BJ (cell line): Measurements from ENCODE around the gene SPON1. TPM values are rescaled to one million over a fixed set of nuclear protein-coding genes. Genes with fewer than 3 reads are reported as not detected.

Experiments
- CTCF ChIA-PET: fragments of 350-600 bp; formaldehyde crosslinking; extraction: SDS; loops from one replicate; lab custom pipeline; 2021; ENCODE audit warnings: antibody characterized with exemption, inconsistent platforms; lab: Yijun Ruan, JAX
- POLR2A ChIA-PET: fragments of 300-600 bp; sonication (Branson Sonifier 250); formaldehyde crosslinking; extraction: SDS; loops from one replicate; lab custom pipeline; 2021; ENCODE audit warnings: antibody characterized with exemption; lab: Charles Lee
- DNase-seq: peaks from one replicate; pipeline ENCODE4 v3.0.0-alpha.2; 2011; ENCODE audit warnings: low read depth
- H3K27me3 ChIP-seq: 2 replicates; pipeline ENCODE4 v1.6.0; 2011; ENCODE audit warnings: low read length; ENCODE audit not compliant: control insufficient read depth, insufficient read depth
- H3K36me3 ChIP-seq: 2 replicates; pipeline ENCODE4 v1.5.1; 2011; ENCODE audit warnings: low read length; ENCODE audit not compliant: control insufficient read depth, insufficient read depth
- H3K4me3 ChIP-seq: 2 replicates; pipeline ENCODE4 v1.5.1; 2011; ENCODE audit warnings: low read depth, mild to moderate bottlenecking, control low read depth, low read length
- polyA plus RNA-seq: library from polyadenylated mRNA; depleted of rRNA; stranded (reverse); fragments of >200 nt; gene quantifications from 2 replicates; pipeline ENCODE4 v1.2.3, GENCODE V29; 2011
- TF ChIP-seq, protein P1 (sequence below): IDR thresholded peaks from 2 replicates; pipeline ENCODE4 v1.5.1; 2011; ENCODE audit warnings: low read depth, mild to moderate bottlenecking, control low read depth, inconsistent platforms, low read length, moderate library complexity; ENCODE audit not compliant: insufficient read depth

SPON1 gene
- polyA plus RNA-seq, 1 experiment: not detected

DNA sequence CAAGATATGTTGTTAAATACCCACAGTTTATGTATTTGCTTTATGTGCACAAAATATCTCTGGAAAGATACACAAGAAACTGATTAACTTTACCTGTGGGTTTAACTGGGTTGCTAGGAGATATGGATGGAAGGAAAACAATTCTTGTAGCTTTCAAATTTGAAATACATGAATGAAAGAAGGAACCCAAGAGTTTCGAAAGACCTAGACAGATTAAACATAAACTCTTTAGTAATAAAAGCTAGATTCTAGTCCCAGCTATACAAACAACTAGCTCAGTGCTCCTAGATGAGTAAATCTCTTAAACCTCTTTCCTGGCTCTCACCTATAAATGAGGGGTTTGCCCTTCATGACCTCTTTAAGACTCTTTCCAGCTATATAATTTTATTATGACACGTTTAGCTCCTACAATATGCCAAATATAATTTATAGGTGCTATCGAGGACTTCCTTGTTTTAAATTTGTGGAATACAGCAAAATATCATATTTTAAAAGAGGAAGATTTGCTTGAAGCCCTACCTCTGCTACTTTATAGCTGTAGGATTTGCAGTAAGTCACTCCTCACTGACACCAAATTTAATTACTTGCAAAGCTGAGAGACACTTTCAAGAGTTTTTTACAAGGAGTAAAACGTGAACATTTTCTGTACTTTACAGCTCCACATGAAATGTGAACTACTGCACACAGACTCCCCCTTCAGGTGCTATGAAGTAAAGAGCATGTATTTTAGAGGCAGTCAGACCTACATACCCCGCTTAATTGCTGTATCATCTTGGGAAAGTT is 345.8 kb downstream of the SPON1 start:
- TF ChIP-seq, protein P1, sequence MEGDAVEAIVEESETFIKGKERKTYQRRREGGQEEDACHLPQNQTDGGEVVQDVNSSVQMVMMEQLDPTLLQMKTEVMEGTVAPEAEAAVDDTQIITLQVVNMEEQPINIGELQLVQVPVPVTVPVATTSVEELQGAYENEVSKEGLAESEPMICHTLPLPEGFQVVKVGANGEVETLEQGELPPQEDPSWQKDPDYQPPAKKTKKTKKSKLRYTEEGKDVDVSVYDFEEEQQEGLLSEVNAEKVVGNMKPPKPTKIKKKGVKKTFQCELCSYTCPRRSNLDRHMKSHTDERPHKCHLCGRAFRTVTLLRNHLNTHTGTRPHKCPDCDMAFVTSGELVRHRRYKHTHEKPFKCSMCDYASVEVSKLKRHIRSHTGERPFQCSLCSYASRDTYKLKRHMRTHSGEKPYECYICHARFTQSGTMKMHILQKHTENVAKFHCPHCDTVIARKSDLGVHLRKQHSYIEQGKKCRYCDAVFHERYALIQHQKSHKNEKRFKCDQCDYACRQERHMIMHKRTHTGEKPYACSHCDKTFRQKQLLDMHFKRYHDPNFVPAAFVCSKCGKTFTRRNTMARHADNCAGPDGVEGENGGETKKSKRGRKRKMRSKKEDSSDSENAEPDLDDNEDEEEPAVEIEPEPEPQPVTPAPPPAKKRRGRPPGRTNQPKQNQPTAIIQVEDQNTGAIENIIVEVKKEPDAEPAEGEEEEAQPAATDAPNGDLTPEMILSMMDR: peak; percentile 69
- H3K36me3 ChIP-seq: no peaks in the 10 kb centered on the region
- ChIA-PET CTCF (interaction anchor here (0.6 to 3.6 kb wide), 15 partner anchors 10 to 147 kb away, joined by 3 to 20 read pairs (median 3); no protein-coding TSS in a partner anchor), POLR2A (interaction anchor here (0.5 kb wide), 1 partner anchor 379 kb away, joined by 5 read pairs; no protein-coding TSS in a partner anchor)
- DNase-seq: no peak
- H3K4me3 ChIP-seq: no peak overlapping the region
- no peaks in the 10 kb centered on the region for H3K27me3 ChIP-seq

DNA sequence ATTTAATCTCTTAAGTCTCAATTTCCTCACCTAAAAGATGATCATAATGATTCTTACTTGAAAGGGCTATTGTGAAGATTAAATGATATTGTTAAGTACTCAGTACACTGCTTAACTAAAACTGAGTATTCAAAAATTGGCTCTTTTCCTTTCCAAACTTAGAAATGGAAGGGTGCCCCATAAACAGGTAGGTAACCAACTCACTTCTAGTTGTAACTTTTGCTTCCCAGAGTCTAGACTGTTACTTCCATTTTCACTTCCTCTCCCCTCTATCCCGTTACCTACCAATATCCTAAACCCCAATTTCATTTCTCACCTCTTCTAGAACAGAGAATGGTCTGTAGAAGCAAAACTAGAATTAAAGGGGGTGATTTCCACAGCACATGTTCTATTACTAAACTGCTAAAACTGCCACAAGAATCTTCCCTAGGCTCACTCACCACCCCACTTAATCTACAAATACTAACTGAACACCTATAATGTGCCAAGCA is 346.4 kb downstream of the SPON1 start:
- CTCF ChIA-PET: interaction anchor here (0.7 to 3.6 kb wide), 11 partner anchors 8 to 146 kb away, joined by 3 to 20 read pairs (median 3); no protein-coding TSS in a partner anchor
- POLR2A ChIA-PET: no interaction called here
- no peak for DNase-seq
- H3K4me3 ChIP-seq: no peak overlapping the region
- no peaks in the 10 kb centered on the region for H3K27me3 ChIP-seq
- no peaks in the 10 kb centered on the region for H3K36me3 ChIP-seq
- TF ChIP-seq, protein P1: no peak

DNA sequence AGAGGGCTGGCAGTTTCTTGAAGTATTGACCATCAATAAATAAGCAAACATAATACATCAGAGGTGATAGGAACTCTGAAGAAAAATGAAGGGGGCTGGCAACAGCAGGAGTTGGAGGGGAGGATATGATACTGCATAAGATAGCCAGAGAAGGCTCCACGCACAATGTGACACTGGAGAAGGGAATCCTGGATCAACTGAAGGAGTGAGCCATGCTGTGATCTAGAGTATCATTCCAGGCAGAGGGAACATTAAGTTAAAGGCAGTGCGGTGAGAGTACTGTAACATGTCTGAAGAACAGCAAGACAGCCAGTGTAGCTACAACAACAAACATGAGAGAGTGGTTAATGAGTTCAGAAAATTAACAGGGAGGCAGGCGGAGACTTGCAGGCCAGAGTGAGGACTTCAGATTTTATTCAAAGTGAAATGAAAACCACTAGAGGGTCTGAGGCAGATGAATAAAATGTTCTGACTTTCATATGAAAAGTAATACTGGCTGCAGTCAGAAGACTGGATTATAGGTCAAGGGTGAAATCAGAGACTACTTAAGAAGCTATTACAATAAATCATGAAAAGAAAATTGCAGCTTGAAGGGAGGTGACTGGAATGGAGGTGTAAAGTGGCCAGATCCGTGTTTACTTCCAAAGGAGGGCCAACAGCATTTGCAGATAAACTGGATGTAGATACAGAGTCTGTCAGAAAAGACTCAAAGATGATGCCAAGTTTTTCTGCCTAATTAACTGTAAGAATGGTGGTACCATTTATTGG is 347.1 kb downstream of the SPON1 start:
- H3K4me3 ChIP-seq: no peak overlapping the region
- TF ChIP-seq, protein P1: no peak
- H3K36me3 ChIP-seq: no peaks in the 10 kb centered on the region
- POLR2A ChIA-PET: no interaction called here
- CTCF ChIA-PET: interaction anchor here (0.7 to 3.6 kb wide), 3 partner anchors 8 to 145 kb away, joined by 3 to 20 read pairs (median 5); no protein-coding TSS in a partner anchor
- no peak for DNase-seq
- H3K27me3 ChIP-seq: no peaks in the 10 kb centered on the region

DNA sequence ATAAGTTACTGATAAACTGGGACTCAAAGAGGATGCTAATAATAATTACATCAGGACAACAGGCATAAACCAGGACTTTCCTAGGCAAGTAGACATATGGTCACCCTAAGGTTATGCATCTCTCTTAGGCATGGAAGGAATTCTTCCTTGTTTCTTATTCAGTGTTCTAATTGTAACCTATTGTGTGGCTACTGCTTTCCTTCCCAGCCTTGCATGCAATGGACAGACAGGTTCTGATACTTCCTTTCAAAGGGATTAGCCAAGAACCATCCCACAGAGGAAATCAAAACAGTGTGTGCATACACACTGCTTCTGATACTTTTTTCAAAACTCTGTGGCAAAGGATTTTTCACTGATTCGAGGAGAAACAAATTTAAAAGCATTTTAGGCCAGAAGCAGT is 348.2 kb downstream of the SPON1 start:
- no peak overlapping the region for H3K4me3 ChIP-seq
- TF ChIP-seq, protein P1: no peak
- no peaks in the 10 kb centered on the region for H3K27me3 ChIP-seq
- H3K36me3 ChIP-seq: no peaks in the 10 kb centered on the region
- ChIA-PET CTCF (interaction anchor here (1.0 kb wide), 1 partner anchor 150 kb away, joined by 4 read pairs; no protein-coding TSS in a partner anchor), POLR2A (no interaction called here)
- DNase-seq: peak; percentile 26
